GM21528 (cell line): Measurements from ENCODE around the gene SCN2B.
"Not testable (repeated sequence)": the region's sequence is repeated elsewhere in the genome, so short reads cannot be mapped to it uniquely, and the experiment has no call there.

Experiments
- ATAC-seq: cut with Tn5 transposase; IDR thresholded peaks from one replicate; pipeline ENCODE4 v1.9.1; 2021; ENCODE audit warnings: mild to moderate bottlenecking, moderate library complexity; ENCODE audit not compliant: unreplicated experiment, low FRiP score

Gene SCN2B

GRCh38 chr11:118207079-118207478, 30.6 kb upstream of the SCN2B start:
- ATAC-seq, result no peak

GRCh38 chr11:118206391-118207031, 30.1 kb upstream of the SCN2B start:
- no peak for ATAC-seq

GRCh38 chr11:118205606-118206378, 29.4 kb upstream of the SCN2B start:
- no peak for ATAC-seq

- no peak for ATAC-seq
Observed at GRCh38 chr11:118202599-118203422, 26.4 kb upstream of the SCN2B start.

- ATAC-seq, result no peak
Observed at GRCh38 chr11:118201966-118202365, 25.5 kb upstream of the SCN2B start.

GRCh38 chr11:118200901-118201680, 24.7 kb upstream of the SCN2B start:
- no peak for ATAC-seq

GRCh38 chr11:118200497-118200896, 24.1 kb upstream of the SCN2B start:
- ATAC-seq, result no peak

- ATAC-seq, result no peak
Observed at GRCh38 chr11:118199135-118199534, 22.7 kb upstream of the SCN2B start.

GRCh38 chr11:118198370-118198769, 21.9 kb upstream of the SCN2B start:
- ATAC-seq, result no peak

GRCh38 chr11:118194835-118195627, 18.6 kb upstream of the SCN2B start:
- ATAC-seq, result no peak

GRCh38 chr11:118193910-118194566, 17.6 kb upstream of the SCN2B start:
- no peak for ATAC-seq

- not testable (repeated sequence) for ATAC-seq
Observed at GRCh38 chr11:118192817-118193216, 16.4 kb upstream of the SCN2B start.

GRCh38 chr11:118190942-118191506, 14.6 kb upstream of the SCN2B start:
- not testable (repeated sequence) for ATAC-seq

GRCh38 chr11:118186346-118187107, 10.1 kb upstream of the SCN2B start:
- ATAC-seq, result no peak

GRCh38 chr11:118184784-118185579, 8.5 kb upstream of the SCN2B start:
- ATAC-seq, result no peak

GRCh38 chr11:118183691-118184090, 7.3 kb upstream of the SCN2B start:
- not testable (repeated sequence) for ATAC-seq

GRCh38 chr11:118180300-118180703, 3.9 kb upstream of the SCN2B start:
- no peak for ATAC-seq
